ENCODE results near the gene CDC37.
"Not testable (repeated sequence)": the region's sequence is repeated elsewhere in the genome, so short reads cannot be mapped to it uniquely, and the experiment has no call there.

The CDC37 gene

GRCh38 chr19:10372690-10373089 lies 30.7 kb downstream of the CDC37 start:
- H3K36me3 Mint-ChIP-seq = peaks cover 39 to 44% of the 10 kb centered on the region in 2 donors

GRCh38 chr19:10368101-10368803 lies 35.1 kb downstream of the CDC37 start:
- no peak for DNase-seq
- Mint-ChIP-seq H3K27ac (peak overlapping the region; percentile 20), H3K36me3 (peaks cover 45 to 59% of the 10 kb centered on the region in 2 donors), H3K9me3 (no peaks in the 10 kb centered on the region), H3K4me3 (no peak overlapping the region), H3K4me1 (peaks cover 0 to 2% of the 10 kb centered on the region in 2 donors), H3K27me3 (no peaks in the 10 kb centered on the region)
- no peak for ATAC-seq (replicated peaks)

More at GRCh38 chr19:10372690-10373089, 30.7 kb downstream of the CDC37 start:
- DNase-seq (no peak), ATAC-seq (replicated peaks) (no peak)
- H3K27ac Mint-ChIP-seq = no peak overlapping the region
- no peaks in the 10 kb centered on the region for H3K27me3 Mint-ChIP-seq
- no peaks in the 10 kb centered on the region for H3K9me3 Mint-ChIP-seq
- peaks cover 13 to 18% of the 10 kb centered on the region in 2 donors for H3K4me1 Mint-ChIP-seq
- H3K4me3 Mint-ChIP-seq = no peak overlapping the region

DNA sequence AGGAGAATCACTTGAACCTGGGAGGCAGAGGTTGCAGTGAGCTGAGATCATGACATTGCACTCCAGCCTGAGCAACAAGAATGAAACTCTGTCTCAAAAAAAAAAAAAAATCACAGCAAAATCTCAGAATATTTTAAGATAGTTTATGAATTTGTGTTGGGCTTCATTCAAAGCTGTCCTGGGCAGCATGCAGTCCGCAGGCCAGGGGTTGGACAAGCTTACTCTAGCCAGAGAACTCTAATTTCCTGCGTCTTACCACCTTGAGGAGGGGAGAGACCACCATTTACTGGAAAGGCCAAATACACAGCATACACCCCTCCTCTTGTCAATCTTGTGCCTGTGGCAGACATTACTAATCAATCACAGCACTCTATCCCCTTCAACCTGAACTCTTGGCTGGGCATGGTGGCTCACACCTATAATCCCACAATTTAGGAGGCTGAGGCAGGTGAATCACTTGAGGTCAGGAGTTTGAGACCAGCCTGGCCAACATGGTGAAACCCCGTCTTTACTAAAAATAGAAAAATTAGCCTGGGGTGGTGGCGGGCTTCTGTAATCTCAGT lies 36.3 kb downstream of the CDC37 start:
- not testable (repeated sequence) for H3K27me3 Mint-ChIP-seq; H3K9me3 Mint-ChIP-seq; H3K27ac Mint-ChIP-seq; H3K4me3 Mint-ChIP-seq; DNase-seq; ATAC-seq (replicated peaks); H3K4me1 Mint-ChIP-seq
- H3K36me3 Mint-ChIP-seq = peaks cover 47 to 61% of the 10 kb centered on the region in 2 donors

DNA sequence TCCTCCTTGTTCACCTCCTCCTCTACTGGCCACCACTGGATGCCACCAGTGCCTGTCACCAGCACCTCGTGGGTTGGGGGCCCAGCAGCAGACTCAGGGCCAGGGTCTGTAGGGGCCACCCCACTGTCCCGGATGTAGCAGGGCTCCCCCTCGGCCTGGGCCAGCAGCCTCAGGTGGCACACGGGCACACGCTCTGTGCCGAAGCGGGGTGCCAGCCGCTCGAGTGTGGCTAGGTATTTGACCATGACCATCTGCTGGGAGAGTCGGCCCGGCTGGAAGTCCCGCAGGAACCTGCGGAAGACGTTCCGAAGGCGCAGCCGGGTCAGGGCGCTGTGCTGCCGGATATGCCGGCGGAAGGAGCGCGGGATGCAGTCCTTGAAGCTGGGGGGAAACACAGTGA lies 37.8 kb downstream of the CDC37 start:
- H3K27ac Mint-ChIP-seq = no peak overlapping the region
- ATAC-seq (replicated peaks) (no peak), DNase-seq (no peak)
- no peaks in the 10 kb centered on the region for H3K27me3 Mint-ChIP-seq
- H3K9me3 Mint-ChIP-seq = no peaks in the 10 kb centered on the region
- peaks cover 60 to 71% of the 10 kb centered on the region in 2 donors for H3K36me3 Mint-ChIP-seq
- no peak overlapping the region for H3K4me3 Mint-ChIP-seq
- peaks cover 0 to 6% of the 10 kb centered on the region in 2 donors for H3K4me1 Mint-ChIP-seq

DNA sequence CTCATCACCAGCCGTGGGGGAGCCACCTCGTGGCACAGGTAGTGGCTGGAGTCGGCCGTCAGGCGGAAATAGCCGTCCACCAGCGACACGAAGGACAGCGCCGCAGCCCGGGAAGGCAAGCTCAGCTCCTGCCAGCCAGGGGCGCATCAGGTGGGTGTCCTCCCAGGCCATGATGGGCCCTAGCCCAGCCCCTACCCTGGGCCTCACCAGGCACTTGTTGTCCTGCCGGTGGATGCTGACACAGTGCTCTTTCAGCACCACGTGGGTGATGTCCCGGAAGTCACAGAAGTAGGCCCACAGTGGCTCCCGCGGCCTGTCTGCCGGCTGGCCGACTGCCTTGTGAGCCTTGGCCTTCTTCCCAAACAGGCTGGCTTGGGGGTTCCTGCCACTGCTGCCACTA lies 38.7 kb downstream of the CDC37 start:
- DNase-seq (no peak), ATAC-seq (replicated peaks) (no peak)
- H3K9me3 Mint-ChIP-seq = no peaks in the 10 kb centered on the region
- H3K27me3 Mint-ChIP-seq = no peaks in the 10 kb centered on the region
- no peak overlapping the region for H3K27ac Mint-ChIP-seq
- H3K4me3 Mint-ChIP-seq = no peak overlapping the region
- peaks cover 0 to 6% of the 10 kb centered on the region in 2 donors for H3K4me1 Mint-ChIP-seq
- peaks cover 64 to 70% of the 10 kb centered on the region in 2 donors for H3K36me3 Mint-ChIP-seq

- Mint-ChIP-seq H3K27ac (peak overlapping the region; percentile 37), H3K9me3 (no peaks in the 10 kb centered on the region), H3K27me3 (no peaks in the 10 kb centered on the region), H3K4me3 (no peak overlapping the region), H3K4me1 (peaks cover 0 to 8% of the 10 kb centered on the region in 2 donors), H3K36me3 (peaks cover 63 to 67% of the 10 kb centered on the region in 2 donors)
- ATAC-seq (replicated peaks) (no peak), DNase-seq (no peak)
Measured at GRCh38 chr19:10363789-10364281, 39.5 kb downstream of the CDC37 start.

GRCh38 chr19:10362259-10362658 lies 41.1 kb downstream of the CDC37 start:
- Mint-ChIP-seq H3K27me3 (no peaks in the 10 kb centered on the region), H3K4me3 (no peak overlapping the region), H3K36me3 (peaks cover 57 to 61% of the 10 kb centered on the region in 2 donors), H3K9me3 (no peaks in the 10 kb centered on the region), H3K4me1 (peaks cover 0 to 8% of the 10 kb centered on the region in 2 donors), H3K27ac (no peak overlapping the region)
- no peak for ATAC-seq (replicated peaks)
- DNase-seq = no peak

GRCh38 chr19:10361569-10362011 lies 41.8 kb downstream of the CDC37 start:
- Mint-ChIP-seq H3K4me1 (peaks cover 0 to 8% of the 10 kb centered on the region in 2 donors), H3K9me3 (no peaks in the 10 kb centered on the region), H3K4me3 (no peak overlapping the region), H3K27me3 (no peaks in the 10 kb centered on the region), H3K27ac (no peak overlapping the region), H3K36me3 (peaks cover 57 to 60% of the 10 kb centered on the region in 2 donors)
- ATAC-seq (replicated peaks) (no peak), DNase-seq (no peak)

GRCh38 chr19:10356431-10356830 lies 46.9 kb downstream of the CDC37 start:
- peaks cover 52 to 75% of the 10 kb centered on the region in 2 donors for H3K36me3 Mint-ChIP-seq

DNA sequence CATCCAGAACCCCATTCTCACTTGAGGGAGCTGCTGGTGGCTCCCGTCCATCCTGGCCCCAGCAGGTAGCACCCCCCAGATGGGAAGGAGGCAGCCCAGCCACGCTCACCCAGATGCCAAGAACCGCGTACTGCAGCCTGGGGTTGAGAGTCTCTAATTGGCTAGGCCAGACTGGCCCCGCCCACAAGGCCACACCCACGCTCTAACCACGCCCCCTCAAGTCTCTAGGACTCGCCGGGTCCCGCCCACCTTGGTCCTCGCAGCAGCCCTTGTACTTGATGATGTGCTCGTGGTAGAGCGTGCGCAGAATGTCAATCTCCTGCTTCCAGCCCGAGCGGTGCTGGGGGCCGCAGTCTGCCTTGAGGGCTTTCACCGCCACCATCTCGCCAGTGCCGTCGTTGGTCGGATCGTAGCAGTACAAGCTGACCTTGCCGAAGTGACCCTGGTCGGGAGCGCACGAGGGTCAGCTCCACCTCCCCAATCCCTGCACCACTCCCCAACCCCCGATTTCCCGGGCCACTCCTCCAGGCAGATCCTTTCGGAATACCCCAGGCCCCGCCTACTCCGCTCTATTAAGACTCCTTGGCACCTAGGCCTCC lies 49.5 kb downstream of the CDC37 start:
- H3K27ac Mint-ChIP-seq = peak overlapping the region; percentile 49
- no peaks in the 10 kb centered on the region for H3K9me3 Mint-ChIP-seq
- no peak overlapping the region for H3K4me3 Mint-ChIP-seq
- H3K36me3 Mint-ChIP-seq = peaks cover 40 to 65% of the 10 kb centered on the region in 2 donors
- no peaks in the 10 kb centered on the region for H3K27me3 Mint-ChIP-seq
- H3K4me1 Mint-ChIP-seq = no peaks in the 10 kb centered on the region
- no peak for DNase-seq
- peak in 1 of 2 donors; percentile 42 for ATAC-seq (replicated peaks)

More at GRCh38 chr19:10356431-10356830, 46.9 kb downstream of the CDC37 start:
- H3K9me3 Mint-ChIP-seq = no peaks in the 10 kb centered on the region
- H3K4me1 Mint-ChIP-seq = peaks cover 0 to 8% of the 10 kb centered on the region in 2 donors
- H3K27me3 Mint-ChIP-seq = no peaks in the 10 kb centered on the region
- DNase-seq = no peak
- H3K27ac Mint-ChIP-seq = no peak overlapping the region
- ATAC-seq (replicated peaks) = no peak
- no peak overlapping the region for H3K4me3 Mint-ChIP-seq

GRCh38 chr19:10352764-10353671 lies 50.3 kb downstream of the CDC37 start:
- DNase-seq (no peak), ATAC-seq (replicated peaks) (no peak)
- no peaks in the 10 kb centered on the region for H3K27me3 Mint-ChIP-seq
- H3K4me3 Mint-ChIP-seq = no peak overlapping the region
- peaks cover 40 to 67% of the 10 kb centered on the region in 2 donors for H3K36me3 Mint-ChIP-seq
- H3K27ac Mint-ChIP-seq = peak overlapping the region; percentile 51
- H3K9me3 Mint-ChIP-seq = no peaks in the 10 kb centered on the region
- peaks cover 0 to 2% of the 10 kb centered on the region in 2 donors for H3K4me1 Mint-ChIP-seq

DNA sequence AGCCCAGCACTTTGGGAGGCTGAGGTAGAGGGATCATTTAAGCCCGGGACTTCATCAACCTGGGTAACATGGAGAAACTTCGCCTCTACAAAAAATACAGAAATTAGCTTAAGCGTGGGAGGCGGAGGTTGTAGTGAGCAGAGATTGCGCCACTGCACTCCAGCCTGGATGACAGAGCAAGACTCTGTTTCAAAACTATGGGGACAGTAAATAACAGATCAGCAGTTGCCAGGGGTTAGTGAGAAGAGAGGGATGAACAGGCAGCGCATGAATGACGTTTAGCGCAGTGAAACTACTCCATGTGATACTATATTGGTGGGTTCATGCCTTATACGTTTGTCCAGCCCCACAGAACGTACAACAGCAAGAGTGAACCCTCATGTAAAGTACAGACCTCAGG lies 56.8 kb downstream of the CDC37 start:
- no peak overlapping the region for H3K27ac Mint-ChIP-seq
- no peak for DNase-seq
- H3K36me3 Mint-ChIP-seq = peaks cover 6 to 13% of the 10 kb centered on the region in 2 donors
- no peak overlapping the region for H3K4me3 Mint-ChIP-seq
- no peaks in the 10 kb centered on the region for H3K27me3 Mint-ChIP-seq
- H3K4me1 Mint-ChIP-seq = peaks cover 0 to 2% of the 10 kb centered on the region in 2 donors
- ATAC-seq (replicated peaks) = no peak
- H3K9me3 Mint-ChIP-seq = no peaks in the 10 kb centered on the region

GRCh38 chr19:10344780-10345179 lies 58.6 kb downstream of the CDC37 start:
- ATAC-seq (replicated peaks) (no peak), DNase-seq (no peak)

GRCh38 chr19:10343495-10343894 lies 59.8 kb downstream of the CDC37 start:
- DNase-seq (no peak), ATAC-seq (replicated peaks) (no peak)
- peaks cover 0 to 9% of the 10 kb centered on the region in 2 donors for H3K36me3 Mint-ChIP-seq
- peaks cover 22 to 25% of the 10 kb centered on the region in 2 donors for H3K4me1 Mint-ChIP-seq
- no peaks in the 10 kb centered on the region for H3K27me3 Mint-ChIP-seq
- no peaks in the 10 kb centered on the region for H3K9me3 Mint-ChIP-seq
- no peak overlapping the region for H3K4me3 Mint-ChIP-seq
- H3K27ac Mint-ChIP-seq = no peak overlapping the region

More at GRCh38 chr19:10344780-10345179, 58.6 kb downstream of the CDC37 start:
- Mint-ChIP-seq H3K27me3 (no peaks in the 10 kb centered on the region), H3K4me1 (peaks cover 9 to 12% of the 10 kb centered on the region in 2 donors), H3K27ac (no peak overlapping the region), H3K4me3 (no peak overlapping the region), H3K9me3 (no peaks in the 10 kb centered on the region), H3K36me3 (peaks cover 3 to 5% of the 10 kb centered on the region in 2 donors)
